Liver (tissue), 9 donors: ENCODE results near the gene FNDC7. TPM values are rescaled to one million over a fixed set of nuclear protein-coding genes. Genes with fewer than 3 reads are reported as not detected.
"Not testable (repeated sequence)": the region's sequence is repeated elsewhere in the genome, so short reads cannot be mapped to it uniquely, and the experiment has no call there.

Experiments used
- DNase-seq: peaks from one replicate; pipeline ENCODE4 v3.0.0-alpha.2; 2017; ENCODE audit warnings: low spot score
- H3K27ac ChIP-seq, 2 donors: one replicate each; pipeline ENCODE4 v1.7.0; 2013; ENCODE audit warnings: inconsistent platforms in 2 of 2, low read length in 2 of 2, control low read depth in 1 of 2, low read depth in 1 of 2, mild to moderate bottlenecking in 1 of 2
- H3K27me3 ChIP-seq, 4 donors: one replicate each; pipeline versions ENCODE4 v1.6.1 to v1.7.0; 2013; ENCODE audit warnings: low read length in 3 of 4, inconsistent platforms in 1 of 4, mild to moderate bottlenecking in 1 of 4, moderate library complexity in 1 of 4; ENCODE audit not compliant: control insufficient read depth in 4 of 4, insufficient read depth in 4 of 4
- H3K36me3 ChIP-seq, 4 donors: one replicate each; pipeline versions ENCODE4 v1.6.1 to v1.7.0; 2013; ENCODE audit warnings: low read length in 3 of 4, mild to moderate bottlenecking in 3 of 4, low read depth in 1 of 4, moderate library complexity in 1 of 4; ENCODE audit not compliant: control insufficient read depth in 4 of 4, insufficient read depth in 3 of 4
- H3K4me1 ChIP-seq, 4 donors: one replicate each; pipeline versions ENCODE4 v1.6.1 to v1.7.0; 2013; ENCODE audit warnings: low read length in 3 of 4, mild to moderate bottlenecking in 3 of 4, moderate library complexity in 1 of 4; ENCODE audit not compliant: control insufficient read depth in 4 of 4, insufficient read depth in 4 of 4
- H3K4me3 ChIP-seq, 3 donors: one replicate each; pipeline versions ENCODE4 v1.6.1 to v1.7.0; 2013; ENCODE audit warnings: low read length in 3 of 3, control low read depth in 1 of 3, low read depth in 1 of 3, mild to moderate bottlenecking in 1 of 3
- H3K9ac ChIP-seq, 2 donors: one replicate each; pipeline ENCODE4 v1.7.0; 2013; ENCODE audit warnings: low read length in 2 of 2, mild to moderate bottlenecking in 2 of 2, moderate library complexity in 2 of 2, control low read depth in 1 of 2, low read depth in 1 of 2
- H3K9me3 ChIP-seq, 4 donors: one replicate each; pipeline versions ENCODE4 v1.6.1 to v1.7.0; 2013; ENCODE audit warnings: low read length in 3 of 4; ENCODE audit not compliant: control insufficient read depth in 4 of 4
- EGR1 ChIP-seq, 2 donors: IDR thresholded peaks; 2 replicates each; pipeline ENCODE4 v1.6.1; 2016 to 2018; ENCODE audit warnings: antibody characterized with exemption in 2 of 2, low read depth in 2 of 2
- FOXA1 ChIP-seq: IDR thresholded peaks from 2 replicates; pipeline ENCODE4 v1.6.1; 2016; ENCODE audit warnings: antibody characterized with exemption
- FOXA2 ChIP-seq: IDR thresholded peaks from 2 replicates; pipeline ENCODE4 v1.6.1; 2016; ENCODE audit warnings: antibody characterized with exemption
- GABPA ChIP-seq, 2 donors: IDR thresholded peaks in 1 of 2; conservative IDR thresholded peaks in 1 of 2; 2 replicates each; pipeline ENCODE4 v1.6.1; 2016; ENCODE audit warnings: antibody characterized with exemption in 2 of 2, mild to moderate bottlenecking in 1 of 2, moderate library complexity in 1 of 2
- HNF4A ChIP-seq, 2 donors: conservative IDR thresholded peaks; 2 replicates each; pipeline ENCODE4 v1.6.1; 2016; ENCODE audit warnings: antibody characterized with exemption in 2 of 2, mild to moderate bottlenecking in 2 of 2
- RAD21 ChIP-seq, 2 donors: IDR thresholded peaks; 2 replicates each; pipeline ENCODE4 v1.6.1; 2016; ENCODE audit warnings: antibody characterized with exemption in 2 of 2, mild to moderate bottlenecking in 2 of 2
- RXRA ChIP-seq, 2 donors: IDR thresholded peaks; 2 replicates each; pipeline ENCODE4 v1.6.1; 2017 to 2018; ENCODE audit warnings: antibody characterized with exemption in 2 of 2, mild to moderate bottlenecking in 1 of 2
- SP1 ChIP-seq: IDR thresholded peaks from 2 replicates; pipeline ENCODE4 v1.6.1; 2018; ENCODE audit warnings: antibody characterized with exemption, mild to moderate bottlenecking
- WGBS: extraction: QIAGEN DNeasy Blood & Tissue Kit; methylation state at CpG from one replicate; pipeline ENCODE4 v1.1.7; 2013; 5-methylcytosine and 5-hydroxymethylcytosine counted together
- polyA plus RNA-seq, 2 donors: library from polyadenylated mRNA; stranded (reverse) in 1 of 2; unstranded in 1 of 2; fragments of 200-250 nt in 1 of 2; fragments of >200 nt in 1 of 2; fragmentation: Nextera tagmentation in 1 of 2; extraction: Ambion mirVana in 1 of 2; gene quantifications; one replicate each; pipeline versions ENCODE4 v1.2.1 to v1.2.3, GENCODE V29; 2013 to 2015
- total RNA-seq, 2 donors: library from RNA; depleted of rRNA; stranded (reverse); fragments of >200 nt; gene quantifications; one replicate each; pipeline ENCODE4 v1.2.3, GENCODE V29; 2014
- TF ChIP-seq, protein P1 (sequence below): IDR thresholded peaks from 2 replicates; pipeline ENCODE4 v1.6.1; 2016; ENCODE audit warnings: antibody characterized with exemption
- TF ChIP-seq, protein P2 (sequence below): fragments of 150-350 bp; IDR thresholded peaks from 2 replicates; pipeline ENCODE4 v1.5.1; 2017; ENCODE audit warnings: improper control_type of control experiment, low read depth, low read length; ENCODE audit not compliant: missing input control
- TF ChIP-seq, protein P3 (sequence below): IDR thresholded peaks from 2 replicates; pipeline ENCODE4 v1.6.1; 2016; ENCODE audit warnings: antibody characterized with exemption
- donor health status: healthy.
- donor health status: healthy.
- donor health status: healthy.
- donor health status: healthy.
- donor health status: healthy.

The FNDC7 gene
- total and polyA plus RNA-seq, 4 donors: not detected

DNA sequence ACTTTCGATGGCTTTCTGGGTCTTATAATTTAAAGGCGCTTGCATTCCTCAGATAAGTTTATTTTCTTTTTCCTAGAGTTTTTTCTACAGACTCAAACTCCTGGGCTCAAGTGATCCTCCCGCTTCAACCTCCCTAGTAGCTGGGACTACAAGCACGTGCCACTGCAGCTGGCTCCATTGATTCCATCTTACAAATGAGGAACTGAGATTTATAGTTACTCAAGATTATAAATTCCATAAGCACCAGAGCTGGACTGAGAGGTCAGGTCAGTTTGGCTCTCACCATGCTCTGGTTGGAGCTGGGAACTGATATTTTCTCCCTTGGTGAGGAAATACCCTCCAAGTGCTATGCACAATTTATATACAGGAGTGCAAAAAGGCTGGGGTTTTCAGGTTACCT lies 34.0 kb upstream of the FNDC7 start:
- DNase-seq: no peak
- TF ChIP-seq GABPA (IDR thresholded peaks at IDR 0.05 in 1 of 2, conservative IDR thresholded peaks at IDR 0.05 in 1 of 2) (no peak), RXRA (IDR thresholded peaks at IDR 0.05) (no peak), RAD21 (IDR thresholded peaks at IDR 0.05) (no peak), EGR1 (IDR thresholded peaks at IDR 0.05; ENCODE audit: low read depth in 2 of 2) (no peak), FOXA1 (no peak), SP1 (no peak), FOXA2 (no peak)
- TF ChIP-seq, protein P1, sequence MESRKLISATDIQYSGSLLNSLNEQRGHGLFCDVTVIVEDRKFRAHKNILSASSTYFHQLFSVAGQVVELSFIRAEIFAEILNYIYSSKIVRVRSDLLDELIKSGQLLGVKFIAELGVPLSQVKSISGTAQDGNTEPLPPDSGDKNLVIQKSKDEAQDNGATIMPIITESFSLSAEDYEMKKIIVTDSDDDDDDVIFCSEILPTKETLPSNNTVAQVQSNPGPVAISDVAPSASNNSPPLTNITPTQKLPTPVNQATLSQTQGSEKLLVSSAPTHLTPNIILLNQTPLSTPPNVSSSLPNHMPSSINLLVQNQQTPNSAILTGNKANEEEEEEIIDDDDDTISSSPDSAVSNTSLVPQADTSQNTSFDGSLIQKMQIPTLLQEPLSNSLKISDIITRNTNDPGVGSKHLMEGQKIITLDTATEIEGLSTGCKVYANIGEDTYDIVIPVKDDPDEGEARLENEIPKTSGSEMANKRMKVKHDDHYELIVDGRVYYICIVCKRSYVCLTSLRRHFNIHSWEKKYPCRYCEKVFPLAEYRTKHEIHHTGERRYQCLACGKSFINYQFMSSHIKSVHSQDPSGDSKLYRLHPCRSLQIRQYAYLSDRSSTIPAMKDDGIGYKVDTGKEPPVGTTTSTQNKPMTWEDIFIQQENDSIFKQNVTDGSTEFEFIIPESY: no peak
- no peak overlapping the region for H3K9ac ChIP-seq
- no peaks in the 10 kb centered on the region for H3K36me3 ChIP-seq
- no peak overlapping the region for H3K27ac ChIP-seq
- H3K4me3 ChIP-seq: no peak overlapping the region
- peaks cover 0 to 3% (median 0%) of the 10 kb centered on the region in 4 donors for H3K27me3 ChIP-seq
- no peaks in the 10 kb centered on the region for H3K4me1 ChIP-seq
- no peaks in the 10 kb centered on the region for H3K9me3 ChIP-seq
- 92% methylated on average over 4 of the region's 4 CpGs for WGBS

DNA sequence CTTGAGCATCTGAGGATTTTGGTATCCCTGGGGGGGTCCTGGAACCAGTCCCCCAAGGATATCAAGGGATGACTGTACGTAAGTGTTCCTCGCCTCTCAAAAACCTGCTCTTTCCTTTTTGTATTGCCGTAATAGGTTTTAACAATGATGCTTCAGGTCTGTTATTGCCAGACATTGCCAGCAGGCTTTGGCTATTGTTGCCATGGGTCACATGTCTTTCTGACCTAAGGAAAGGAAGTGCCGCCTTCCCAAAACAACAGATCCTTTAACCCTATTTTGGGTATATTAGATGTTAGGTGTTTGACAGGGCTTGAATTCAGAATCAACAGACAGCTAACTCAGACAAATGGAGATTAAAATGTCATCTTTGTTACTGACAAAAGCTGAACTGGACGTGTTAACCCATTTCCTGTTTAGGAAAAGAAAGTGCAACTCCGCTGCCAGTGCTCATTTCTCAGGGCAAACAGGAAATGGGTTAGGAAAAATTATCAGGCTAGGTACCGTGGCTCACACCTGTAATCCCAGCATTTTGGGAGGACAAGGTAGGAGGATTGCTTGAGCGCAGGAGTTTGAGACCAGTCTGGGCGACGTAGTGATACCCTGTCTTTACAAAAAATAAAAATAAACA lies 33.0 kb upstream of the FNDC7 start:
- no peaks in the 10 kb centered on the region for H3K9me3 ChIP-seq
- H3K4me3 ChIP-seq: no peak overlapping the region
- no peaks in the 10 kb centered on the region for H3K36me3 ChIP-seq
- no peak overlapping the region for H3K9ac ChIP-seq
- H3K27me3 ChIP-seq: peaks cover 0 to 3% (median 0%) of the 10 kb centered on the region in 4 donors
- no peak overlapping the region for H3K27ac ChIP-seq
- 76% methylated on average over 10 of the region's 10 CpGs for WGBS
- H3K4me1 ChIP-seq: no peaks in the 10 kb centered on the region
- DNase-seq: no peak
- TF ChIP-seq HNF4A (conservative IDR thresholded peaks at IDR 0.05) (no peak), SP1 (no peak), RXRA (IDR thresholded peaks at IDR 0.05) (no peak), EGR1 (IDR thresholded peaks at IDR 0.05; ENCODE audit: low read depth in 2 of 2) (no peak), GABPA (IDR thresholded peaks at IDR 0.05 in 1 of 2, conservative IDR thresholded peaks at IDR 0.05 in 1 of 2) (no peak), RAD21 (IDR thresholded peaks at IDR 0.05) (no peak), FOXA1 (no peak)
- TF ChIP-seq, protein P2, sequence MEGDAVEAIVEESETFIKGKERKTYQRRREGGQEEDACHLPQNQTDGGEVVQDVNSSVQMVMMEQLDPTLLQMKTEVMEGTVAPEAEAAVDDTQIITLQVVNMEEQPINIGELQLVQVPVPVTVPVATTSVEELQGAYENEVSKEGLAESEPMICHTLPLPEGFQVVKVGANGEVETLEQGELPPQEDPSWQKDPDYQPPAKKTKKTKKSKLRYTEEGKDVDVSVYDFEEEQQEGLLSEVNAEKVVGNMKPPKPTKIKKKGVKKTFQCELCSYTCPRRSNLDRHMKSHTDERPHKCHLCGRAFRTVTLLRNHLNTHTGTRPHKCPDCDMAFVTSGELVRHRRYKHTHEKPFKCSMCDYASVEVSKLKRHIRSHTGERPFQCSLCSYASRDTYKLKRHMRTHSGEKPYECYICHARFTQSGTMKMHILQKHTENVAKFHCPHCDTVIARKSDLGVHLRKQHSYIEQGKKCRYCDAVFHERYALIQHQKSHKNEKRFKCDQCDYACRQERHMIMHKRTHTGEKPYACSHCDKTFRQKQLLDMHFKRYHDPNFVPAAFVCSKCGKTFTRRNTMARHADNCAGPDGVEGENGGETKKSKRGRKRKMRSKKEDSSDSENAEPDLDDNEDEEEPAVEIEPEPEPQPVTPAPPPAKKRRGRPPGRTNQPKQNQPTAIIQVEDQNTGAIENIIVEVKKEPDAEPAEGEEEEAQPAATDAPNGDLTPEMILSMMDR: no peak
- TF ChIP-seq, protein P3, sequence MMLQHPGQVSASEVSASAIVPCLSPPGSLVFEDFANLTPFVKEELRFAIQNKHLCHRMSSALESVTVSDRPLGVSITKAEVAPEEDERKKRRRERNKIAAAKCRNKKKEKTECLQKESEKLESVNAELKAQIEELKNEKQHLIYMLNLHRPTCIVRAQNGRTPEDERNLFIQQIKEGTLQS: no peak

DNA sequence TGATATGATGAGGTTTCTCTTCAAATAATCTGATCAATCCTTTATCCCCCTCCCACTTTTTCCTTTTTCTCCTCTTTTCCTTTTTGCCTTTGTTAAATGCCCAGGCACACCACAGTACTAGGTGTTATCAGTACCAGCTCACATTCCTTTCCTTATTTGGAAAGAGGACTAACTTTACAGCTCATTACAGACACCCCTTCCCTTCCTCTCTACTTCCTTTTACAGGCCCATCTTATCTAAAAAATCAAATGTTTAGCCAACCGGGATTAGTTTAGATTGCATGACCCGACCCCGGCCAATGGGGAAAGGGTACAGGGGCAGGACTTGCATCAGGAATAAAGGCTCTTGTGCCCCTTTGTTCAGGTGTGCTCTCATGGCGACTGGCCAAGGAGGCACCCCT lies 31.0 kb upstream of the FNDC7 start:
- WGBS: 63% methylated on average over 4 of the region's 4 CpGs
- H3K36me3 ChIP-seq, H3K27ac ChIP-seq, H3K4me1 ChIP-seq, H3K27me3 ChIP-seq, H3K9ac ChIP-seq, DNase-seq, H3K9me3 ChIP-seq, H3K4me3 ChIP-seq: not testable (repeated sequence)
